Neuronal stem cell (in vitro differentiated cells): ENCODE data around the gene MGMT.
A peak's percentile ranks its signal among the peaks of the same experiment; 100 is the strongest.

Experiments
- DNase-seq: peaks from one replicate; pipeline ENCODE4 v3.0.0-alpha.2; 2013; ENCODE audit warnings: low spot score
- H2AFZ ChIP-seq: one replicate; pipeline ENCODE4 v1.6.1; 2013; ENCODE audit warnings: mild to moderate bottlenecking, low read length, inconsistent platforms
- H2AK5ac ChIP-seq: 2 replicates; pipeline ENCODE4 v1.6.1; 2013; ENCODE audit warnings: low read depth, mild to moderate bottlenecking, inconsistent platforms, low read length, moderate library complexity, mixed read lengths
- H2BK120ac ChIP-seq: 2 replicates; pipeline ENCODE4 v1.6.1; 2013; ENCODE audit warnings: low read depth, mild to moderate bottlenecking, inconsistent platforms, low read length, moderate library complexity, mixed read lengths
- H2BK12ac ChIP-seq: one replicate; pipeline ENCODE4 v1.6.1; 2013; ENCODE audit warnings: low read length, inconsistent platforms
- H2BK15ac ChIP-seq: 2 replicates; pipeline ENCODE4 v1.6.1; 2013; ENCODE audit warnings: mild to moderate bottlenecking, low read length, inconsistent platforms, mixed read lengths
- H2BK5ac ChIP-seq: one replicate; pipeline ENCODE4 v1.6.1; 2013; ENCODE audit warnings: inconsistent platforms, mild to moderate bottlenecking, low read length, moderate library complexity
- H3K14ac ChIP-seq: one replicate; pipeline ENCODE4 v1.6.1; 2013; ENCODE audit warnings: low read length, inconsistent platforms
- H3K18ac ChIP-seq: 2 replicates; pipeline ENCODE4 v1.6.1; 2013; ENCODE audit warnings: low read length, inconsistent platforms
- H3K23ac ChIP-seq: 2 replicates; pipeline ENCODE4 v1.6.1; 2013; ENCODE audit warnings: low read depth, mild to moderate bottlenecking, mixed read lengths, low read length, inconsistent platforms; ENCODE audit not compliant: poor library complexity
- H3K27ac ChIP-seq: replicated peaks from 3 replicates; pipeline ENCODE4 v1.5.1; 2013; ENCODE audit warnings: low read length, inconsistent platforms
- H3K27me3 ChIP-seq, 3 experiments: 2 replicates each; pipeline ENCODE4 v1.6.1; 2013; ENCODE audit warnings: low read length in 3 of 3, mild to moderate bottlenecking in 2 of 3, inconsistent platforms in 1 of 3, low read depth in 1 of 3, mixed read lengths in 1 of 3, moderate library complexity in 1 of 3; ENCODE audit not compliant: control insufficient read depth in 3 of 3, insufficient read depth in 3 of 3
- H3K36me3 ChIP-seq, 2 donors: replicated peaks in 1 of 2; 2 replicates each; pipeline ENCODE4 v1.6.1; 2013; ENCODE audit warnings: low read length in 2 of 2; ENCODE audit not compliant: control insufficient read depth in 2 of 2, insufficient read depth in 2 of 2
- H3K4ac ChIP-seq: 2 replicates; pipeline ENCODE4 v1.6.1; 2013; ENCODE audit warnings: inconsistent platforms, mild to moderate bottlenecking, low read length, moderate library complexity
- H3K4me1 ChIP-seq, 2 donors: 1 replicate in 1 of 2; 2 replicates in 1 of 2; pipeline ENCODE4 v1.6.1; 2013; ENCODE audit warnings: low read length in 2 of 2, low read depth in 1 of 2; ENCODE audit not compliant: control insufficient read depth in 2 of 2, insufficient read depth in 1 of 2
- H3K4me2 ChIP-seq: one replicate; pipeline ENCODE4 v1.6.1; 2013; ENCODE audit warnings: mild to moderate bottlenecking, low read length, inconsistent platforms; ENCODE audit not compliant: insufficient read depth, poor library complexity, severe bottlenecking
- H3K4me3 ChIP-seq, 2 donors: 2 replicates each; pipeline ENCODE4 v1.5.1; 2013; ENCODE audit warnings: low read length in 2 of 2, mild to moderate bottlenecking in 2 of 2, inconsistent platforms in 1 of 2, moderate library complexity in 1 of 2
- H3K79me1 ChIP-seq: one replicate; pipeline ENCODE4 v1.6.1; 2013; ENCODE audit warnings: low read depth, mild to moderate bottlenecking, inconsistent platforms, low read length, moderate library complexity
- H3K9ac ChIP-seq: one replicate; pipeline ENCODE4 v1.6.1; 2013; ENCODE audit warnings: mild to moderate bottlenecking, low read depth, low read length, inconsistent platforms; ENCODE audit not compliant: poor library complexity
- H3K9me3 ChIP-seq, 2 donors: replicated peaks in 1 of 2; 2 replicates each; pipeline versions ENCODE3 to v1.6.1; 2013; ENCODE audit warnings: low read length in 2 of 2, mild to moderate bottlenecking in 2 of 2, inconsistent platforms in 1 of 2, low read depth in 1 of 2, mixed read lengths in 1 of 2, moderate library complexity in 1 of 2; ENCODE audit not compliant: control insufficient read depth in 2 of 2, insufficient read depth in 1 of 2
- H4K8ac ChIP-seq: one replicate; pipeline ENCODE4 v1.6.1; 2013; ENCODE audit warnings: low read depth, mild to moderate bottlenecking, inconsistent platforms, low read length, moderate library complexity
- H4K91ac ChIP-seq: one replicate; pipeline ENCODE4 v1.6.1; 2013; ENCODE audit warnings: low read length, low read depth, mild to moderate bottlenecking, inconsistent platforms; ENCODE audit not compliant: poor library complexity
- WGBS, 2 donors: extraction: QIAGEN DNeasy Blood & Tissue Kit; methylation state at CpG; one replicate each; pipeline ENCODE4 v1.1.7; 2013; ENCODE audit warnings: missing lambda C conversion rate in 2 of 2, mixed read lengths in 1 of 2; ENCODE audit not compliant: insufficient read length in 2 of 2, insufficient replicate concordance in 1 of 2; ENCODE audit errors: extremely low coverage in 2 of 2; 5-methylcytosine and 5-hydroxymethylcytosine counted together

The MGMT gene

GRCh38 chr10:129717816-129718547 is 250.9 kb downstream of the MGMT start:
- no peak overlapping the region for H2BK15ac ChIP-seq
- H3K27me3 ChIP-seq, result no peaks in the 10 kb centered on the region
- H2BK12ac ChIP-seq, result no peak overlapping the region
- H4K91ac ChIP-seq, result no peak overlapping the region
- no peak overlapping the region for H2AFZ ChIP-seq
- no peak overlapping the region for H3K14ac ChIP-seq
- no peak overlapping the region for H3K4me2 ChIP-seq
- H3K9me3 ChIP-seq, result no peaks in the 10 kb centered on the region
- WGBS, 2 donors, result no CpG with 5 or more reads among the region's 14 CpGs
- no peaks in the 10 kb centered on the region for H3K36me3 ChIP-seq
- no peak overlapping the region for H3K23ac ChIP-seq
- no peaks in the 10 kb centered on the region for H3K4me1 ChIP-seq
- H3K79me1 ChIP-seq, result no peaks in the 10 kb centered on the region
- H3K18ac ChIP-seq, result peak overlapping the region; percentile 41
- H2AK5ac ChIP-seq, result no peak overlapping the region
- no peak for DNase-seq
- no peak overlapping the region for H3K9ac ChIP-seq
- H3K4me3 ChIP-seq, result no peak overlapping the region
- H3K4ac ChIP-seq, result no peak overlapping the region
- no peak overlapping the region for H2BK120ac ChIP-seq
- no peak overlapping the region for H2BK5ac ChIP-seq
- no peak overlapping the region for H4K8ac ChIP-seq
- no peak overlapping the region for H3K27ac ChIP-seq

- H3K4me3 ChIP-seq, result no peak overlapping the region
- no peak overlapping the region for H3K14ac ChIP-seq
- H4K8ac ChIP-seq, result no peak overlapping the region
- no peak overlapping the region for H3K4ac ChIP-seq
- no peak overlapping the region for H3K4me2 ChIP-seq
- H3K36me3 ChIP-seq, result no peaks in the 10 kb centered on the region
- no peak overlapping the region for H2AFZ ChIP-seq
- H4K91ac ChIP-seq, result no peak overlapping the region
- H3K9ac ChIP-seq, result peak overlapping the region; percentile 18
- H2BK120ac ChIP-seq, result no peak overlapping the region
- peak overlapping the region; percentile 3 for H2AK5ac ChIP-seq
- H3K18ac ChIP-seq, result peak overlapping the region; percentile 72
- no CpG with 5 or more reads among the region's 25 CpGs for WGBS, 2 donors
- H2BK5ac ChIP-seq, result no peak overlapping the region
- no peak overlapping the region for H2BK15ac ChIP-seq
- peak overlapping the region; percentile 15 for H3K23ac ChIP-seq
- no peak for DNase-seq
- H3K4me1 ChIP-seq, result no peaks in the 10 kb centered on the region
- H3K27ac ChIP-seq, result no peak overlapping the region
- no peaks in the 10 kb centered on the region for H3K79me1 ChIP-seq
- no peaks in the 10 kb centered on the region for H3K9me3 ChIP-seq
- H2BK12ac ChIP-seq, result no peak overlapping the region
- H3K27me3 ChIP-seq, result no peaks in the 10 kb centered on the region
Observed at GRCh38 chr10:129718548-129719414, 251.7 kb downstream of the MGMT start.

- DNase-seq, result no peak
Observed at GRCh38 chr10:129719415-129719739, 252.3 kb downstream of the MGMT start.

GRCh38 chr10:129719889-129720590 is 253.0 kb downstream of the MGMT start:
- Histone ChIP-seq H2AFZ (no peak overlapping the region), H2BK5ac (no peak overlapping the region), H3K4me1 (no peaks in the 10 kb centered on the region), H4K8ac (peak overlapping the region; percentile 68), H2AK5ac (no peak overlapping the region), H3K9ac (no peak overlapping the region), H3K79me1 (no peaks in the 10 kb centered on the region), H2BK15ac (no peak overlapping the region), H3K27ac (no peak overlapping the region), H3K4me2 (no peak overlapping the region), H2BK120ac (no peak overlapping the region), H3K4me3 (no peak overlapping the region), H3K18ac (peak overlapping the region; percentile 8), H3K27me3 (no peaks in the 10 kb centered on the region), H3K4ac (no peak overlapping the region), H4K91ac (no peak overlapping the region), H2BK12ac (no peak overlapping the region), H3K14ac (no peak overlapping the region), H3K9me3 (peaks cover 0 to 1% of the 10 kb centered on the region in 2 donors), H3K23ac (no peak overlapping the region), H3K36me3 (no peaks in the 10 kb centered on the region)
- no peak for DNase-seq
- no CpG with 5 or more reads among the region's 12 CpGs for WGBS, 2 donors

More at GRCh38 chr10:129719415-129719739, 252.3 kb downstream of the MGMT start:
- H2BK5ac ChIP-seq, result no peak overlapping the region
- H2BK15ac ChIP-seq, result no peak overlapping the region
- H2BK12ac ChIP-seq, result no peak overlapping the region
- no peaks in the 10 kb centered on the region for H3K27me3 ChIP-seq
- H2AK5ac ChIP-seq, result no peak overlapping the region
- H4K8ac ChIP-seq, result no peak overlapping the region
- no peak overlapping the region for H3K4me3 ChIP-seq
- no peak overlapping the region for H3K4ac ChIP-seq
- no peaks in the 10 kb centered on the region for H3K36me3 ChIP-seq
- no peak overlapping the region for H2BK120ac ChIP-seq
- H3K4me1 ChIP-seq, result no peaks in the 10 kb centered on the region
- no peak overlapping the region for H3K4me2 ChIP-seq
- no peak overlapping the region for H3K14ac ChIP-seq
- no CpG with 5 or more reads among the region's 9 CpGs for WGBS, 2 donors
- H3K18ac ChIP-seq, result no peak overlapping the region
- H2AFZ ChIP-seq, result no peak overlapping the region
- H3K79me1 ChIP-seq, result no peaks in the 10 kb centered on the region
- H3K27ac ChIP-seq, result no peak overlapping the region
- H3K9ac ChIP-seq, result no peak overlapping the region
- no peaks in the 10 kb centered on the region for H3K9me3 ChIP-seq
- H3K23ac ChIP-seq, result no peak overlapping the region
- no peak overlapping the region for H4K91ac ChIP-seq
